WTC11 (cell line): ENCODE data around the gene ASMT. TPM values are rescaled to one million over a fixed set of nuclear protein-coding genes. Genes with fewer than 3 reads are reported as not detected.
A peak's percentile ranks its signal among the peaks of the same experiment; 100 is the strongest.

Experiments used
- ATAC-seq: fragments of 200-7000 bp; cut with Tn5 transposase; 2 replicates; pipeline ENCODE4 v1.10.0; 2021; ENCODE audit warnings: mild to moderate bottlenecking, moderate library complexity
- CTCF ChIA-PET: fragments of 300-600 bp; sonication (Branson Sonifier 250); formaldehyde crosslinking; loops from one replicate; lab custom pipeline; 2021; ENCODE audit warnings: antibody characterized with exemption; lab: Charles Lee
- POLR2A ChIA-PET: fragments of 350-600 bp; sonication (Branson Sonifier 250); formaldehyde crosslinking; loops from one replicate; lab custom pipeline; 2021; ENCODE audit warnings: antibody characterized with exemption; lab: Charles Lee
- DNase-seq: peaks from one replicate; pipeline ENCODE4 v3.0.0; 2021; ENCODE audit warnings: low spot score
- H3K27ac Mint-ChIP-seq: 2 replicates; pipeline ENCODE4 v1.8.0; 2021; ENCODE audit warnings: mixed read lengths
- H3K27me3 Mint-ChIP-seq: 2 replicates; pipeline ENCODE4 v1.8.0; 2021; ENCODE audit warnings: low read depth, mild to moderate bottlenecking, moderate library complexity, mixed read lengths
- H3K36me3 Mint-ChIP-seq: 2 replicates; pipeline ENCODE4 v1.8.0; 2021; ENCODE audit warnings: mixed read lengths
- H3K4me1 Mint-ChIP-seq: 2 replicates; pipeline ENCODE4 v1.8.0; 2022; ENCODE audit warnings: mixed read lengths
- H3K4me3 Mint-ChIP-seq: 2 replicates; pipeline ENCODE4 v1.8.0; 2021; ENCODE audit warnings: mild to moderate bottlenecking, moderate library complexity, mixed read lengths
- H3K9me3 Mint-ChIP-seq: 2 replicates; pipeline ENCODE4 v1.8.0; 2021; ENCODE audit warnings: mixed read lengths
- ATF1 ChIP-seq: sonication (generic); formaldehyde crosslinking; IDR thresholded peaks from 2 replicates; pipeline ENCODE4 v1.8.1; 2023; ENCODE audit warnings: mild to moderate bottlenecking, moderate library complexity, missing genetic modification reagents
- MYBL2 ChIP-seq: sonication (generic); formaldehyde crosslinking; IDR thresholded peaks from 2 replicates; pipeline ENCODE4 v1.8.1; 2023; ENCODE audit warnings: mild to moderate bottlenecking, moderate library complexity, missing genetic modification reagents
- NR2C2 ChIP-seq: sonication (generic); formaldehyde crosslinking; IDR thresholded peaks from 2 replicates; pipeline ENCODE4 v1.8.0; 2022; ENCODE audit warnings: mild to moderate bottlenecking, missing genetic modification reagents
- NR3C1 ChIP-seq: sonication (generic); formaldehyde crosslinking; conservative IDR thresholded peaks from 2 replicates; pipeline ENCODE4 v1.8.1; 2023; ENCODE audit warnings: low read depth, mild to moderate bottlenecking, missing genetic modification reagents
- RELA ChIP-seq: sonication (generic); formaldehyde crosslinking; IDR thresholded peaks from 2 replicates; pipeline ENCODE4 v1.8.1; 2022; ENCODE audit warnings: missing genetic modification reagents, mild to moderate bottlenecking, borderline replicate concordance
- SMAD3 ChIP-seq: sonication (generic); formaldehyde crosslinking; IDR thresholded peaks from 2 replicates; pipeline ENCODE4 v1.8.0; 2022; ENCODE audit warnings: missing genetic modification reagents, mild to moderate bottlenecking, borderline replicate concordance
- TCF7 ChIP-seq: sonication (generic); formaldehyde crosslinking; IDR thresholded peaks from 2 replicates; pipeline ENCODE4 v1.8.0; 2022; ENCODE audit warnings: mild to moderate bottlenecking, low read depth, missing genetic modification reagents, moderate library complexity
- TEAD1 ChIP-seq: sonication (generic); formaldehyde crosslinking; IDR thresholded peaks from 2 replicates; pipeline ENCODE4 v1.8.0; 2022; ENCODE audit warnings: mild to moderate bottlenecking, missing genetic modification reagents
- ZBTB21 ChIP-seq: sonication (generic); formaldehyde crosslinking; IDR thresholded peaks from 2 replicates; pipeline ENCODE4 v1.8.1; 2023; ENCODE audit warnings: mild to moderate bottlenecking, missing genetic modification reagents, borderline replicate concordance
- ZNF232 ChIP-seq: sonication (generic); formaldehyde crosslinking; IDR thresholded peaks from 2 replicates; pipeline ENCODE4 v1.8.0; 2022; ENCODE audit warnings: mild to moderate bottlenecking, missing genetic modification reagents
- ZNF263 ChIP-seq: sonication (generic); formaldehyde crosslinking; IDR thresholded peaks from 2 replicates; pipeline ENCODE4 v1.8.1; 2022; ENCODE audit warnings: low read depth, mild to moderate bottlenecking, moderate library complexity, missing genetic modification reagents
- total RNA-seq: library from RNA; stranded (reverse); gene quantifications from 3 replicates; pipeline ENCODE4 v1.2.3, GENCODE V29; 2021
- TF ChIP-seq, protein P1 (sequence below): sonication (generic); formaldehyde crosslinking; IDR thresholded peaks from 2 replicates; pipeline ENCODE4 v1.8.1; 2022; ENCODE audit warnings: missing genetic modification reagents, borderline replicate concordance
- TF ChIP-seq, protein P2 (sequence below): fragments of 200-600 bp; IDR thresholded peaks from 2 replicates; pipeline ENCODE4 v1.8.0; 2022; ENCODE audit warnings: antibody characterized with exemption
- TF ChIP-seq, protein P3 (sequence below): sonication (generic); formaldehyde crosslinking; IDR thresholded peaks from 2 replicates; pipeline ENCODE4 v1.8.0; 2022; ENCODE audit warnings: mild to moderate bottlenecking, missing genetic modification reagents
- TF ChIP-seq, protein P4 (sequence below): fragments of 250-450 bp; sonication (Bioruptor Pico); IDR thresholded peaks from 2 replicates; pipeline ENCODE4 v2.1.2; 2022; ENCODE audit warnings: mild to moderate bottlenecking, moderate library complexity

ASMT gene
- total RNA-seq, 1 experiment from 2014 or later: 0.33 TPM

DNA sequence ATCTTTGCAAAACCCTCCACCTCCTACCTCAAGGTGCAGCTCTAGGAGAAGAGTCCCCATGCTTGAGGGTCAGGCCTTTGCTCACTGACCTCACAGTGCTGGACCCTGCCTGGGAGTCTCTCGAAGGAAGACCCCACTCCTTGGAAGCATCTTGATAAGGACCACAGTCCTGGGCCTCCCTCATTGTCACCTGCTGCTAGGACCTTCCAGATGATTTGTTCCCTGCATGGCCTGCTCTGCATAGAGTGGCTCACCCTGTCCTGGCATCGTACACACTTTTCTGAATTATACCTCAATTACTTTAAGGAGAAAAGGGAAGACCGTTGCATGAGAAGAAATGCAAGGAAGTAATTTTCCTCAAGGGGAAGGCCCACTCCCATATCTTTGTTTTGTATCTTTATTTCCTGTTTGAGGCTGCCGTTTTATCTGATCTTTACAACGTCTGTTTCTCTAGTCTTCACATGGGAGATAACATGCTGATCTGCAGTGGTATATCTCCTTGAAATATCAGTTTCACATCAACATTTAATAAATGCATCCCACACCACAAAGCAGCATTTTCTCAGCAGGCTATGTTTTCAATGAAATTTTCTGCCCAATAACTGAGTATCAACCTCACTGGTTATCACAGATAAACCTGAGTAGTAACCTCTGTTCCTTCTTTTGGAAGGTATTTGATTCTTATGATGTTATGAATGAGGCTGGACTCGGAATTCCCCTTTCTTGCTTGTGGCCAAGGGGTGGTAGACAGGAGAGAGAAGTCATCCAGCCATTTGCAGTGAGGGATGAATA is 38.5 kb upstream of the ASMT start (continued):
- no peak for TF ChIP-seq RELA (CRISPR knock-in tag)

DNA sequence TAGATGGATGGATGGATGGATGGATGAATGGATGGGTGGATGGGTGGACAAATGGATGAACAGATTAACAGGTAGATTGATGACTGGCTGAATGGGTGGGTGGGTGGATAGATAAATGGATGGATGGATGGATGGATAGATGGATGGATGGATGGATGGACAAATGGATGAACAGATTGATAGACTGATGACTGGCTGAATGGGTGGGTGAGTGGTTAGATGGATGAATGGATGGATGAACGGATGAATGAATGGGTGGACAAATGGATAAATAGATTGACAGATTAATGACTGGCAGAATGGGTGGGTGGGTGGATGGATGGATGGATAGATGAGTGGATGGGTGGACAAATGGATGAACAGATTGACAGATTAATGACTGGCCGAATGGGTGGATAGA is 37.0 kb upstream of the ASMT start:
- ChIA-PET POLR2A (no interaction called here), CTCF (no interaction called here)
- Mint-ChIP-seq H3K9me3 (peaks cover 18% of the 10 kb centered on the region), H3K4me1 (no peaks in the 10 kb centered on the region), H3K27ac (no peak overlapping the region), H3K36me3 (0 out of 2 replicates have a peak, but pooled peaks cover 3% of the 10 kb centered on the region), H3K27me3 (no peaks in the 10 kb centered on the region), H3K4me3 (no peak overlapping the region)
- TF ChIP-seq RELA (CRISPR knock-in tag) (no peak), NR2C2 (no peak), NR3C1 (CRISPR knock-in tag) (no peak), ZBTB21 (CRISPR knock-in tag) (no peak)
- ATAC-seq (no peak), DNase-seq (no peak)

DNA sequence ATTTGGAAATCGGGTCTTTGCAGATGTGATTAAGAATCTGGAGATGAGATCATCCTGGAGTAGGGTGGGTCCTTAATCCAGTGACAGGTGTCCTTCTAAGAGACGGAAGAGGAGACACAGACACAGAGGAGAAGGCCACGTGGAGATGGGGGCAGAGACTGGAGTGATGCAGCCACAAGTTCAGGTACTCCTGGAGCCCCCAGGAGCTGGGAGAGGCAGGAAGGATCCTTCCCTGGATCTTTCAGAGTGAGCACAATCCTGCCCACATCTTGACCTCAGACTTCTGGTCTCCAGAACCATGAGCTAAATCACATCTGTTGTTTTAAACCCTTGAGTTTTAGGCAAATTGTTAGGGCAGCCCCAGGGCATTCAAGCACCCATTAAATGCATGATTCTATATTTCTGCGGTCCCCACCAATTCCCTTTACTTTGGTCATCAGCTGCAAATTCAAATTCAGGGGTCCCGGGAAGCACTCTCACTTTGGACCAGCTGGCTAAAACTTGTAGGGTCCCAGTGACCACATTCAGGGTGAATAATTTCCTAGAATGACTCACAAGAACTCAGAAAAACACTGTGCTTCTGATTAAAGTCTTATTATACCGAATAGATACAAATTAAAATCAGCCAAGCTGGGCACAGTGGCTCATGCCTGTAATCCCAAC is 36.2 kb upstream of the ASMT start:
- TF ChIP-seq, protein P1, sequence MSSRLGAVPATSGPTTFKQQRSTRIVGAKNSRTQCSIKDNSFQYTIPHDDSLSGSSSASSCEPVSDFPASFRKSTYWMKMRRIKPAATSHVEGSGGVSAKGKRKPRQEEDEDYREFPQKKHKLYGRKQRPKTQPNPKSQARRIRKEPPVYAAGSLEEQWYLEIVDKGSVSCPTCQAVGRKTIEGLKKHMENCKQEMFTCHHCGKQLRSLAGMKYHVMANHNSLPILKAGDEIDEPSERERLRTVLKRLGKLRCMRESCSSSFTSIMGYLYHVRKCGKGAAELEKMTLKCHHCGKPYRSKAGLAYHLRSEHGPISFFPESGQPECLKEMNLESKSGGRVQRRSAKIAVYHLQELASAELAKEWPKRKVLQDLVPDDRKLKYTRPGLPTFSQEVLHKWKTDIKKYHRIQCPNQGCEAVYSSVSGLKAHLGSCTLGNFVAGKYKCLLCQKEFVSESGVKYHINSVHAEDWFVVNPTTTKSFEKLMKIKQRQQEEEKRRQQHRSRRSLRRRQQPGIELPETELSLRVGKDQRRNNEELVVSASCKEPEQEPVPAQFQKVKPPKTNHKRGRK (CRISPR knock-in tag): no peak
- TF ChIP-seq ZNF263 (CRISPR knock-in tag): no peak
- TF ChIP-seq TEAD1: no peak
- no peaks in the 10 kb centered on the region for H3K27me3 Mint-ChIP-seq
- no peaks in the 10 kb centered on the region for H3K4me1 Mint-ChIP-seq
- ChIA-PET CTCF (no interaction called here), POLR2A (no interaction called here)
- 0 out of 2 replicates have a peak, but pooled peaks cover 3% of the 10 kb centered on the region for H3K36me3 Mint-ChIP-seq
- DNase-seq (no peak), ATAC-seq (no peak)
- no peak overlapping the region for H3K27ac Mint-ChIP-seq
- H3K4me3 Mint-ChIP-seq: no peak overlapping the region
- peaks cover 18% of the 10 kb centered on the region for H3K9me3 Mint-ChIP-seq

DNA sequence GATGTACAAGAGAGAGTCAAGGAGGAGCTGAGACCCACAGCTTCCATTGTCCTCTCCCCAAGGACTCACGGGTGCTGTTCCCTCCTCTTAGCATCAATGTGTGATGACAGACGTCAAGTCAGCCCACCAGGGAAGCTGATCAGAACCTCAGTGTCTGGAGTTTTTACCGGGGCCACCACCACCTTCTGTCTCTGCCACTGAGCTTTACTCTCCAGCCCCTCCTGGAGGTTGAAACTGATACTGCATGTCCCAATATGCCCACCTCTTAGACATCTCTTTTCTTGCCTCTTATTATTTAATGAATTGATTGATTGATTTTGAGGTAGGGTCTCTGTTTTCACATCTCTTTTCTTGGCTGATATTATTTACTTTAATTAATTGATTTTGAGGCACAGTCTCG is 33.7 kb upstream of the ASMT start:
- CTCF ChIA-PET: no interaction called here
- TF ChIP-seq ATF1: no peak
- TF ChIP-seq, protein P2, sequence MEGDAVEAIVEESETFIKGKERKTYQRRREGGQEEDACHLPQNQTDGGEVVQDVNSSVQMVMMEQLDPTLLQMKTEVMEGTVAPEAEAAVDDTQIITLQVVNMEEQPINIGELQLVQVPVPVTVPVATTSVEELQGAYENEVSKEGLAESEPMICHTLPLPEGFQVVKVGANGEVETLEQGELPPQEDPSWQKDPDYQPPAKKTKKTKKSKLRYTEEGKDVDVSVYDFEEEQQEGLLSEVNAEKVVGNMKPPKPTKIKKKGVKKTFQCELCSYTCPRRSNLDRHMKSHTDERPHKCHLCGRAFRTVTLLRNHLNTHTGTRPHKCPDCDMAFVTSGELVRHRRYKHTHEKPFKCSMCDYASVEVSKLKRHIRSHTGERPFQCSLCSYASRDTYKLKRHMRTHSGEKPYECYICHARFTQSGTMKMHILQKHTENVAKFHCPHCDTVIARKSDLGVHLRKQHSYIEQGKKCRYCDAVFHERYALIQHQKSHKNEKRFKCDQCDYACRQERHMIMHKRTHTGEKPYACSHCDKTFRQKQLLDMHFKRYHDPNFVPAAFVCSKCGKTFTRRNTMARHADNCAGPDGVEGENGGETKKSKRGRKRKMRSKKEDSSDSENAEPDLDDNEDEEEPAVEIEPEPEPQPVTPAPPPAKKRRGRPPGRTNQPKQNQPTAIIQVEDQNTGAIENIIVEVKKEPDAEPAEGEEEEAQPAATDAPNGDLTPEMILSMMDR: peak; percentile 88
- 0 out of 2 replicates have a peak, but pooled peaks cover 3% of the 10 kb centered on the region for H3K36me3 Mint-ChIP-seq

DNA sequence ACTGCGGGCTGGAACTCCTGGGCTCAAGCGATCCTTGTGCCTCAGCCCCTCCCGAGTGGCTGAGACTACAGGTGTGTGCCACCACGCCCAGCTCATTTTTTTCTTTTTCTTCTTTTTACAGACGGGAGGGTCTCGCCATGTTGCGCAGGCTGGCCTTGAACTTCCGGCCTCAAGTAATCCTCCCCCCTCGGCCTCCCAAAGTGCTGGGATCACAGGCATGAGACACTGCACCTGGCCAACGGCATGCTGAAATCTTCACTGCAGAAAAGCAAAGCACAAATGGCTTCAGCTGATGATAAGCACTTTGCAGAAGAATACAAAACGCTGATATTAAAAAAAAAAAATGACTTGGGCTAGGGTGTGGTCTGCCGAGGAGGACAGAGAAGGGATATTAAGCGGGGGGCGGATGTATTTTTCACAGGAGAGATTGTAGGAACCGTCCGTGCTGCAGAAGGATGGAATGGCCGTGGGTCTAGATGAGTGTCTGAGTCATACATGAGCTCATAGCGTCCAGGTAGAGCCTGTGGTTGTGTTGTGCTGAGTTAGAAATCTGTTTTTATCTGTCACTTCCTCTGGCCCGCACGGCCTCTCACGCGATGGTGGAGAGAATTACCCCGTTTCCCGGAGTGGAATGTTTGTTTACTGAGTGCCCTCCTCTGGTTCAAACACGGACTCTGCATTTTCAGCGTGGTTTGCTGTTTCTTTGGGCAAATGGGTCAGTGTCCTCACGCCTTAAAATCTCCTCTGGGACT is 32.0 kb upstream of the ASMT start:
- POLR2A ChIA-PET: no interaction called here

More for the DNA sequence above, 33.7 kb upstream of the ASMT start:
- Mint-ChIP-seq H3K9me3 (peaks cover 18% of the 10 kb centered on the region), H3K27me3 (no peaks in the 10 kb centered on the region), H3K4me1 (no peaks in the 10 kb centered on the region), H3K27ac (no peak overlapping the region), H3K4me3 (no peak overlapping the region)
- ATAC-seq (peak; percentile 84), DNase-seq (peak; percentile 75)
- POLR2A ChIA-PET: no interaction called here

More for the DNA sequence above, 32.0 kb upstream of the ASMT start:
- no peak for ATAC-seq
- CTCF ChIA-PET: no interaction called here
- Mint-ChIP-seq H3K27me3 (no peaks in the 10 kb centered on the region), H3K27ac (no peak overlapping the region), H3K9me3 (peaks cover 18% of the 10 kb centered on the region), H3K4me3 (no peak overlapping the region), H3K36me3 (0 out of 2 replicates have a peak, but pooled peaks cover 3% of the 10 kb centered on the region), H3K4me1 (peaks cover 7% of the 10 kb centered on the region)
- TF ChIP-seq ZNF232 (CRISPR knock-in tag) (no peak), SMAD3 (CRISPR knock-in tag) (no peak), MYBL2 (CRISPR knock-in tag) (no peak), TCF7 (CRISPR knock-in tag) (no peak)
- TF ChIP-seq, protein P3, sequence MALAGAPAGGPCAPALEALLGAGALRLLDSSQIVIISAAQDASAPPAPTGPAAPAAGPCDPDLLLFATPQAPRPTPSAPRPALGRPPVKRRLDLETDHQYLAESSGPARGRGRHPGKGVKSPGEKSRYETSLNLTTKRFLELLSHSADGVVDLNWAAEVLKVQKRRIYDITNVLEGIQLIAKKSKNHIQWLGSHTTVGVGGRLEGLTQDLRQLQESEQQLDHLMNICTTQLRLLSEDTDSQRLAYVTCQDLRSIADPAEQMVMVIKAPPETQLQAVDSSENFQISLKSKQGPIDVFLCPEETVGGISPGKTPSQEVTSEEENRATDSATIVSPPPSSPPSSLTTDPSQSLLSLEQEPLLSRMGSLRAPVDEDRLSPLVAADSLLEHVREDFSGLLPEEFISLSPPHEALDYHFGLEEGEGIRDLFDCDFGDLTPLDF: no peak
- TF ChIP-seq, protein P4, sequence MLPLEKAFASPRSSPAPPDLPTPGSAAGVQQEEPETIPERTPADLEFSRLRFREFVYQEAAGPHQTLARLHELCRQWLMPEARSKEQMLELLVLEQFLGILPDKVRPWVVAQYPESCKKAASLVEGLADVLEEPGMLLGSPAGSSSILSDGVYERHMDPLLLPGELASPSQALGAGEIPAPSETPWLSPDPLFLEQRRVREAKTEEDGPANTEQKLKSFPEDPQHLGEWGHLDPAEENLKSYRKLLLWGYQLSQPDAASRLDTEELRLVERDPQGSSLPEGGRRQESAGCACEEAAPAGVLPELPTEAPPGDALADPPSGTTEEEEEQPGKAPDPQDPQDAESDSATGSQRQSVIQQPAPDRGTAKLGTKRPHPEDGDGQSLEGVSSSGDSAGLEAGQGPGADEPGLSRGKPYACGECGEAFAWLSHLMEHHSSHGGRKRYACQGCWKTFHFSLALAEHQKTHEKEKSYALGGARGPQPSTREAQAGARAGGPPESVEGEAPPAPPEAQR (CRISPR knock-in tag): no peak
- no peak for DNase-seq
